ENCODE results near the gene SMIM20. TPM values are rescaled to one million over a fixed set of nuclear protein-coding genes. Genes with fewer than 3 reads are reported as not detected.
A peak's percentile ranks its signal among the peaks of the same experiment; 100 is the strongest.

SMIM20 gene
- total RNA-seq, 1 donor from 2014 or later, result 57.5 TPM

GRCh38 chr4:25965629-25966028 is 51.6 kb downstream of the SMIM20 start:
- H3F3A ChIP-seq (ENCODE audit: low read depth), result peaks cover 34% of the 10 kb centered on the region
- no peak overlapping the region for H3K9ac ChIP-seq
- H3K27ac ChIP-seq, result peak overlapping the region; percentile 52
- no peaks in the 10 kb centered on the region for H3K9me3 ChIP-seq (ENCODE audit: low read depth)
- H3K27me3 Mint-ChIP-seq (ENCODE audit: insufficient read depth, low read depth), result peaks cover 6% of the 10 kb centered on the region
- H3K4me2 ChIP-seq, result peak overlapping the region; percentile 30
- peaks cover 48% of the 10 kb centered on the region for H3K4me1 Mint-ChIP-seq
- DNase-seq (ENCODE audit: low spot score), result no peak
- H4K20me1 ChIP-seq (ENCODE audit: low read depth), result no peaks in the 10 kb centered on the region
- TF ChIP-seq EZH2phosphoT487 (IDR thresholded peaks at IDR 0.05) (no peak), EZH2 (IDR thresholded peaks at IDR 0.05) (no peak)
- TF ChIP-seq, protein P1, sequence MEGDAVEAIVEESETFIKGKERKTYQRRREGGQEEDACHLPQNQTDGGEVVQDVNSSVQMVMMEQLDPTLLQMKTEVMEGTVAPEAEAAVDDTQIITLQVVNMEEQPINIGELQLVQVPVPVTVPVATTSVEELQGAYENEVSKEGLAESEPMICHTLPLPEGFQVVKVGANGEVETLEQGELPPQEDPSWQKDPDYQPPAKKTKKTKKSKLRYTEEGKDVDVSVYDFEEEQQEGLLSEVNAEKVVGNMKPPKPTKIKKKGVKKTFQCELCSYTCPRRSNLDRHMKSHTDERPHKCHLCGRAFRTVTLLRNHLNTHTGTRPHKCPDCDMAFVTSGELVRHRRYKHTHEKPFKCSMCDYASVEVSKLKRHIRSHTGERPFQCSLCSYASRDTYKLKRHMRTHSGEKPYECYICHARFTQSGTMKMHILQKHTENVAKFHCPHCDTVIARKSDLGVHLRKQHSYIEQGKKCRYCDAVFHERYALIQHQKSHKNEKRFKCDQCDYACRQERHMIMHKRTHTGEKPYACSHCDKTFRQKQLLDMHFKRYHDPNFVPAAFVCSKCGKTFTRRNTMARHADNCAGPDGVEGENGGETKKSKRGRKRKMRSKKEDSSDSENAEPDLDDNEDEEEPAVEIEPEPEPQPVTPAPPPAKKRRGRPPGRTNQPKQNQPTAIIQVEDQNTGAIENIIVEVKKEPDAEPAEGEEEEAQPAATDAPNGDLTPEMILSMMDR (IDR thresholded peaks at IDR 0.05), result no peak
- H3K4me3 ChIP-seq, result no peak overlapping the region
- H3K79me2 ChIP-seq (ENCODE audit: low read depth), result no peaks in the 10 kb centered on the region
- H3K36me3 ChIP-seq, result no peaks in the 10 kb centered on the region
- H3K27ac Mint-ChIP-seq, result peak overlapping the region; percentile 75
- H3K4me3 Mint-ChIP-seq, result no peak overlapping the region
- peaks cover 39% of the 10 kb centered on the region for H3K4me1 ChIP-seq
- no peak overlapping the region for H2AFZ ChIP-seq (replicated peaks)
- H3K9me3 Mint-ChIP-seq, result peaks cover 12% of the 10 kb centered on the region
- no peaks in the 10 kb centered on the region for H3K36me3 Mint-ChIP-seq
- H3K27me3 ChIP-seq, result no peaks in the 10 kb centered on the region

GRCh38 chr4:25966171-25966570 is 52.2 kb downstream of the SMIM20 start:
- peak overlapping the region; percentile 75 for H3K27ac Mint-ChIP-seq
- Histone ChIP-seq H3K4me3 (no peak overlapping the region), H3F3A (ENCODE audit: low read depth) (peaks cover 39% of the 10 kb centered on the region), H3K4me1 (peaks cover 44% of the 10 kb centered on the region), H3K27me3 (no peaks in the 10 kb centered on the region), H4K20me1 (ENCODE audit: low read depth) (no peaks in the 10 kb centered on the region), H3K9ac (no peak overlapping the region), H3K79me2 (ENCODE audit: low read depth) (no peaks in the 10 kb centered on the region), H3K4me2 (peak overlapping the region; percentile 30), H2AFZ (replicated peaks) (no peak overlapping the region), H3K36me3 (no peaks in the 10 kb centered on the region), H3K27ac (no peak overlapping the region), H3K9me3 (ENCODE audit: low read depth) (no peaks in the 10 kb centered on the region)
- DNase-seq (ENCODE audit: low spot score), result no peak
- H3K4me1 Mint-ChIP-seq, result peaks cover 53% of the 10 kb centered on the region
- TF ChIP-seq EZH2phosphoT487 (IDR thresholded peaks at IDR 0.05) (no peak), EZH2 (IDR thresholded peaks at IDR 0.05) (no peak)
- TF ChIP-seq, protein P1 (IDR thresholded peaks at IDR 0.05), result no peak
- H3K27me3 Mint-ChIP-seq (ENCODE audit: insufficient read depth, low read depth), result peaks cover 6% of the 10 kb centered on the region
- H3K36me3 Mint-ChIP-seq, result no peaks in the 10 kb centered on the region
- peaks cover 12% of the 10 kb centered on the region for H3K9me3 Mint-ChIP-seq
- no peak overlapping the region for H3K4me3 Mint-ChIP-seq

GRCh38 chr4:25969374-25970155 is 55.5 kb downstream of the SMIM20 start:
- H3K4me3 Mint-ChIP-seq, result no peak overlapping the region
- no peaks in the 10 kb centered on the region for H3K36me3 ChIP-seq
- no peaks in the 10 kb centered on the region for H4K20me1 ChIP-seq (ENCODE audit: low read depth)
- peaks cover 3% of the 10 kb centered on the region for H3K27me3 Mint-ChIP-seq (ENCODE audit: insufficient read depth, low read depth)
- no peak overlapping the region for H3K4me3 ChIP-seq
- no peaks in the 10 kb centered on the region for H3K9me3 ChIP-seq (ENCODE audit: low read depth)
- peaks cover 11% of the 10 kb centered on the region for H3K9me3 Mint-ChIP-seq
- no peak overlapping the region for H3K27ac ChIP-seq
- peaks cover 40% of the 10 kb centered on the region for H3K4me1 ChIP-seq
- H3K36me3 Mint-ChIP-seq, result no peaks in the 10 kb centered on the region
- no peak overlapping the region for H3K4me2 ChIP-seq
- H3K27ac Mint-ChIP-seq, result peak overlapping the region; percentile 97
- TF ChIP-seq EZH2 (IDR thresholded peaks at IDR 0.05), result no peak
- TF ChIP-seq, protein P1 (IDR thresholded peaks at IDR 0.05), result no peak
- no peak for TF ChIP-seq EZH2phosphoT487 (IDR thresholded peaks at IDR 0.05)
- H3K4me1 Mint-ChIP-seq, result peaks cover 58% of the 10 kb centered on the region
- peaks cover 35% of the 10 kb centered on the region for H3F3A ChIP-seq (ENCODE audit: low read depth)
- no peaks in the 10 kb centered on the region for H3K79me2 ChIP-seq (ENCODE audit: low read depth)
- H2AFZ ChIP-seq (replicated peaks), result no peak overlapping the region
- no peak overlapping the region for H3K9ac ChIP-seq
- H3K27me3 ChIP-seq, result no peaks in the 10 kb centered on the region
- no peak for DNase-seq (ENCODE audit: low spot score)
